SK-N-SH (cell line): ENCODE results near the gene TNNT2. TPM values are rescaled to one million over a fixed set of nuclear protein-coding genes. Genes with fewer than 3 reads are reported as not detected.

Source experiments
- CTCF ChIA-PET: fragments of 300-600, 350-600 bp; formaldehyde crosslinking; extraction: SDS; loops from one replicate; lab custom pipeline; 2021; lab: Yijun Ruan, JAX
- POLR2A ChIA-PET: fragments of 350-600 bp; sonication (Branson Sonifier 250); formaldehyde crosslinking; extraction: SDS; loops from one replicate; lab custom pipeline; 2020; ENCODE audit warnings: antibody characterized with exemption, inconsistent platforms; lab: Yijun Ruan, JAX
- DNase-seq: peaks from one replicate; pipeline ENCODE4 v3.0.0; 2012
- H2AFZ ChIP-seq: fragments of 200-600 bp; sonication (generic); 2 replicates; pipeline ENCODE4 v1.8.1; 2016; ENCODE audit warnings: antibody characterized with exemption, mild to moderate bottlenecking, low read depth
- H3F3A ChIP-seq: fragments of 200-600 bp; sonication (generic); replicated peaks from 2 replicates; pipeline ENCODE3; 2016; ENCODE audit warnings: antibody characterized with exemption, mild to moderate bottlenecking; ENCODE audit not compliant: insufficient read depth
- H3K27ac ChIP-seq, 2 experiments: fragments of 200-500 bp in 1 of 2; fragments of 200-600 bp in 1 of 2; sonication (Bioruptor generic) in 1 of 2; sonication (generic), shearing (Covaris generic) in 1 of 2; 2 replicates each; pipeline versions ENCODE4 v1.5.1 to v1.6.1; 2014 to 2016; ENCODE audit warnings: low read depth in 2 of 2, inconsistent platforms in 1 of 2, low read length in 1 of 2, mild to moderate bottlenecking in 1 of 2, mixed read lengths in 1 of 2
- H3K27me3 ChIP-seq: fragments of 200-600 bp; sonication (generic), shearing (Covaris generic); 2 replicates; pipeline ENCODE4 v1.6.1; 2016; ENCODE audit warnings: mixed run types; ENCODE audit not compliant: insufficient read depth
- H3K36me3 ChIP-seq, 2 experiments: fragments of 200-500 bp in 1 of 2; fragments of 200-600 bp in 1 of 2; sonication (Bioruptor generic) in 1 of 2; sonication (generic) in 1 of 2; replicated peaks in 1 of 2; 2 replicates each; pipeline versions ENCODE3 to v1.5.1; 2014 to 2016; ENCODE audit warnings: low read length in 1 of 2, mild to moderate bottlenecking in 1 of 2; ENCODE audit not compliant: insufficient read depth in 2 of 2, control insufficient read depth in 1 of 2
- H3K4me1 ChIP-seq, 2 experiments: fragments of 200-500 bp in 1 of 2; fragments of 200-600 bp in 1 of 2; sonication (Bioruptor generic) in 1 of 2; sonication (generic), shearing (Covaris generic) in 1 of 2; 2 replicates each; pipeline versions ENCODE4 v1.5.1 to v1.6.1; 2014 to 2016; ENCODE audit warnings: low read depth in 1 of 2, low read length in 1 of 2, mixed run types in 1 of 2; ENCODE audit not compliant: insufficient read depth in 2 of 2, control insufficient read depth in 1 of 2
- H3K4me2 ChIP-seq: fragments of 200-600 bp; sonication (generic), shearing (Covaris generic); 2 replicates; pipeline ENCODE4 v1.6.1; 2017; ENCODE audit warnings: mixed run types
- H3K4me3 ChIP-seq, 2 experiments: fragments of 200-500 bp in 1 of 2; fragments of 200-600 bp in 1 of 2; sonication (Bioruptor generic) in 1 of 2; sonication (generic), shearing (Covaris generic) in 1 of 2; 2 replicates each; pipeline versions ENCODE4 v1.5.1 to v1.8.1; 2014 to 2016; ENCODE audit warnings: low read depth in 2 of 2, inconsistent platforms in 1 of 2, low read length in 1 of 2, mild to moderate bottlenecking in 1 of 2, mixed read lengths in 1 of 2, moderate library complexity in 1 of 2
- H3K79me2 ChIP-seq: fragments of 200-600 bp; sonication (generic); 2 replicates; pipeline ENCODE4 v1.8.1; 2017; ENCODE audit warnings: mild to moderate bottlenecking; ENCODE audit not compliant: insufficient read depth
- H3K9ac ChIP-seq: fragments of 200-600 bp; sonication (generic); 2 replicates; pipeline ENCODE4 v1.6.1; 2017; ENCODE audit warnings: mixed run types
- H3K9me2 ChIP-seq: fragments of 200-600 bp; sonication (generic); 2 replicates; pipeline ENCODE4 v1.6.1; 2017; ENCODE audit warnings: mixed run types
- H3K9me3 ChIP-seq: fragments of 200-600 bp; sonication (generic); 2 replicates; pipeline ENCODE4 v1.6.1; 2017; ENCODE audit warnings: mixed run types, mild to moderate bottlenecking, moderate library complexity
- H4K20me1 ChIP-seq: fragments of 200-600 bp; sonication (generic); 2 replicates; pipeline ENCODE4 v1.6.1; 2017; ENCODE audit warnings: mild to moderate bottlenecking, mixed run types; ENCODE audit not compliant: insufficient read depth
- CHD2 ChIP-seq: fragments of 150-350 bp; IDR thresholded peaks from 2 replicates; pipeline ENCODE4 v1.6.1; 2018; ENCODE audit warnings: low read length; ENCODE audit not compliant: partially characterized antibody
- CTCF ChIP-seq: fragments of 200-600 bp; sonication (generic); IDR thresholded peaks from 2 replicates; pipeline ENCODE4 v1.6.1; 2017; ENCODE audit warnings: antibody characterized with exemption, mild to moderate bottlenecking, moderate library complexity
- ELF1 ChIP-seq: IDR thresholded peaks from 2 replicates; pipeline ENCODE4 v1.4.0; 2012
- FOXJ3 ChIP-seq: sonication (generic); formaldehyde crosslinking; IDR thresholded peaks from 2 replicates; pipeline ENCODE4 v1.5.1; 2020; ENCODE audit warnings: mild to moderate bottlenecking, missing genetic modification reagents
- FOXM1 ChIP-seq: IDR thresholded peaks from 2 replicates; pipeline ENCODE4 v1.4.0; 2012; ENCODE audit warnings: low read depth, mild to moderate bottlenecking
- GABPA ChIP-seq: IDR thresholded peaks from 2 replicates; pipeline ENCODE4 v1.4.0; 2012; ENCODE audit warnings: low read depth, mild to moderate bottlenecking
- IRF3 ChIP-seq: fragments of 150-350 bp; IDR thresholded peaks from 2 replicates; pipeline ENCODE4 v1.6.1; 2016; ENCODE audit warnings: mild to moderate bottlenecking, low read depth, low read length
- MAX ChIP-seq: IDR thresholded peaks from 2 replicates; pipeline ENCODE4 v1.4.0; 2012; ENCODE audit warnings: low read depth
- MXI1 ChIP-seq: IDR thresholded peaks from 2 replicates; pipeline ENCODE4 v1.6.1; 2012; ENCODE audit warnings: mild to moderate bottlenecking, low read depth, low read length, improper control_type of control experiment
- NFIC ChIP-seq: IDR thresholded peaks from 2 replicates; pipeline ENCODE4 v1.4.0; 2012; ENCODE audit warnings: borderline replicate concordance
- NRF1 ChIP-seq: IDR thresholded peaks from 2 replicates; pipeline ENCODE4 v1.6.1; 2012; ENCODE audit warnings: low read depth, mild to moderate bottlenecking, low read length
- PBX3 ChIP-seq: IDR thresholded peaks from 2 replicates; pipeline ENCODE4; 2012
- POLR2AphosphoS5 ChIP-seq: IDR thresholded peaks from 2 replicates; pipeline ENCODE4 v1.6.1; 2012; ENCODE audit warnings: low read depth, low read length
- RAD21 ChIP-seq: IDR thresholded peaks from 2 replicates; pipeline ENCODE4 v1.6.1; 2012; ENCODE audit warnings: mild to moderate bottlenecking, low read length
- RXRA ChIP-seq: IDR thresholded peaks from 2 replicates; pipeline ENCODE4 v1.4.0; 2012; ENCODE audit warnings: low read depth, mild to moderate bottlenecking, borderline replicate concordance
- SIN3A ChIP-seq: IDR thresholded peaks from 2 replicates; pipeline ENCODE4 v1.6.1; 2012; ENCODE audit warnings: low read depth, mild to moderate bottlenecking, low read length, moderate library complexity, borderline replicate concordance
- USF2 ChIP-seq: fragments of 150-350 bp; IDR thresholded peaks from 2 replicates; pipeline ENCODE4 v1.6.1; 2017; ENCODE audit warnings: antibody characterized with exemption, low read length, low read depth, borderline replicate concordance
- YY1 ChIP-seq: IDR thresholded peaks from 2 replicates; pipeline ENCODE4 v1.4.0; 2012; ENCODE audit warnings: low read depth, mild to moderate bottlenecking
- WGBS: methylation state at CpG from one replicate; pipeline ENCODE4 v1.1.6; 2017; ENCODE audit warnings: low lambda C conversion rate; 5-methylcytosine and 5-hydroxymethylcytosine counted together
- polyA plus RNA-seq, 3 experiments: library from polyadenylated mRNA; depleted of rRNA; stranded (reverse); fragments of >200 nt; gene quantifications; 2 replicates each; pipeline ENCODE4 v1.2.3, GENCODE V29; 2012

Gene TNNT2
- polyA plus RNA-seq, 1 of the 3 experiments (the other 2 are of a cell fraction), result 0.33 TPM

- H3F3A ChIP-seq, result no peaks in the 10 kb centered on the region
- no peaks in the 10 kb centered on the region for H3K79me2 ChIP-seq
- peaks cover 45% of the 10 kb centered on the region; the same call in 1 of the 2 replicates for H3K27me3 ChIP-seq
- no peak overlapping the region for H3K4me2 ChIP-seq
- 100% methylated on average over 4 of the region's 8 CpGs for WGBS
- peaks cover 0 to 8% of the 10 kb centered on the region in 2 experiments; a peak in 1 of 4 replicates for H3K4me1 ChIP-seq
- no peak for DNase-seq
- H3K9me3 ChIP-seq, result no peaks in the 10 kb centered on the region
- no peak overlapping the region for H3K27ac ChIP-seq
- ChIA-PET CTCF (interaction anchor here (0.7 to 9.6 kb wide), 22 partner anchors 8 to 848 kb away, joined by 3 to 105 read pairs (median 5); partner anchors contain the start of gene TNNT2), POLR2A (no interaction called here)
- no peak for TF ChIP-seq SIN3A
- TF ChIP-seq FOXM1, result no peak
- TF ChIP-seq POLR2AphosphoS5, result no peak
- TF ChIP-seq MXI1, result no peak
- no peak for TF ChIP-seq PBX3
- TF ChIP-seq NRF1, result no peak
- no peak for TF ChIP-seq CTCF
- TF ChIP-seq NFIC, result no peak
- TF ChIP-seq MAX, result no peak
- TF ChIP-seq, all 33 proteins: peak for 0
- Histone ChIP-seq H3K9ac (no peak overlapping the region), H4K20me1 (no peaks in the 10 kb centered on the region), H3K4me3 (no peak overlapping the region), H3K36me3 (no peaks in the 10 kb centered on the region), H2AFZ (no peak overlapping the region), H3K9me2 (no peaks in the 10 kb centered on the region)
These were observed 29.4 kb upstream of the TNNT2 start for GRCh38 chr1:201406831-201407406.

GRCh38 chr1:201405484-201405831, 28.0 kb upstream of the TNNT2 start:
- POLR2A ChIA-PET, result no interaction called here
- CTCF ChIA-PET, result interaction anchor here (1.2 to 9.6 kb wide), 7 partner anchors 11 to 151 kb away, joined by 3 to 105 read pairs (median 6); no protein-coding TSS in a partner anchor
- WGBS, result 73% methylated on average over 7 of the region's 10 CpGs
- TF ChIP-seq RAD21 (no peak), PBX3 (no peak), RXRA (no peak), POLR2AphosphoS5 (no peak), CTCF (no peak), FOXJ3 (CRISPR knock-in tag) (no peak), ELF1 (no peak), GABPA (no peak), IRF3 (no peak), MXI1 (no peak), CHD2 (no peak), USF2 (no peak), YY1 (no peak)

More at GRCh38 chr1:201405484-201405831, 28.0 kb upstream of the TNNT2 start:
- DNase-seq, result no peak
- no peak overlapping the region for H2AFZ ChIP-seq
- H3K9me3 ChIP-seq, result no peaks in the 10 kb centered on the region
- H3K36me3 ChIP-seq, result no peaks in the 10 kb centered on the region
- H3K4me2 ChIP-seq, result no peak overlapping the region
- no peaks in the 10 kb centered on the region for H3K9me2 ChIP-seq
- no peaks in the 10 kb centered on the region for H3F3A ChIP-seq
- H3K27ac ChIP-seq, result no peak overlapping the region
- no peak overlapping the region for H3K9ac ChIP-seq
- no peaks in the 10 kb centered on the region for H4K20me1 ChIP-seq
- no peaks in the 10 kb centered on the region for H3K79me2 ChIP-seq
- peaks cover 44% of the 10 kb centered on the region; the same call in 1 of the 2 replicates for H3K27me3 ChIP-seq
- no peak overlapping the region for H3K4me3 ChIP-seq
- H3K4me1 ChIP-seq, result peaks cover 0 to 8% of the 10 kb centered on the region in 2 experiments; a peak in 1 of 4 replicates
